ENCODE data around the gene UCKL1.
"Not testable (repeated sequence)": the region's sequence is repeated elsewhere in the genome, so short reads cannot be mapped to it uniquely, and the experiment has no call there.

Gene UCKL1

DNA sequence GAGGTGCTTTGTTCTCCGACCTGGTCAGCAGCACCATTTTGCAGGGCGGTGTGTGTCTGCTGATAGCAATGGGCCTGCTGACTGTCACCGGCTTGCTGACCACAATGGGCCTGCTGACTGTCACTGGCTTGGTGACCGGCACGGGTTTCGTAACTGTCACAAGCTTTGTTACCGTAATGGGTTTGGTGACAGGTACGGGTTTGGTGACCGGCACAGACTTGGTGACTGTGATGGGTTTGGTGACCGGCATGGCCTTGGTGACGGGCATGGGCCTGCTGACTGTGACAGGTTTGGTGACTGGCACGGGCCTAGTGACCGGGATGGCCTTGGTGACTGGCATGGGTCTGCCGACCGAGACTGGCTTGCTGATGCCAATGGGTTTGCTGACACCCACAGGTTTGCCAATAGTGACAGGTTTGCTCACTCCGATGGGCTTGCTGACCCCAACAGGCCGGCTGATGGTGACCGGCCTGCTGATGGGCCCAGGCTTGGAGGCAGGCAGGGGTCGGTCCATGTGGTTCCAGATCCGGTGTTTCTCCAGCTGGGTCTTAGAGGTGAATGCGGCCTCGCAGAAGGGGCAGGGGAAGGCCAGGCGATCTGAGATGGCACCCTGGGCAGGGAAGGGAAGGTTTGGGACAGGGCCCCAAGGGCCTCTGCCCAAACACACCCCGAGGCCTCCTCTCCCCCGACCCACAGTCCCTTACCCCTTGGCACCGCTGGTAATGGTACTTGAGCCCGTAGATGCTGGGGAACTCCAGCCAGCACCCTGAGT, 10.1 kb upstream of the UCKL1 start:
- H3K4me3 ChIP-seq (ENCODE audit: low read depth, low read length): no peak overlapping the region
- TF ChIP-seq, protein P1, sequence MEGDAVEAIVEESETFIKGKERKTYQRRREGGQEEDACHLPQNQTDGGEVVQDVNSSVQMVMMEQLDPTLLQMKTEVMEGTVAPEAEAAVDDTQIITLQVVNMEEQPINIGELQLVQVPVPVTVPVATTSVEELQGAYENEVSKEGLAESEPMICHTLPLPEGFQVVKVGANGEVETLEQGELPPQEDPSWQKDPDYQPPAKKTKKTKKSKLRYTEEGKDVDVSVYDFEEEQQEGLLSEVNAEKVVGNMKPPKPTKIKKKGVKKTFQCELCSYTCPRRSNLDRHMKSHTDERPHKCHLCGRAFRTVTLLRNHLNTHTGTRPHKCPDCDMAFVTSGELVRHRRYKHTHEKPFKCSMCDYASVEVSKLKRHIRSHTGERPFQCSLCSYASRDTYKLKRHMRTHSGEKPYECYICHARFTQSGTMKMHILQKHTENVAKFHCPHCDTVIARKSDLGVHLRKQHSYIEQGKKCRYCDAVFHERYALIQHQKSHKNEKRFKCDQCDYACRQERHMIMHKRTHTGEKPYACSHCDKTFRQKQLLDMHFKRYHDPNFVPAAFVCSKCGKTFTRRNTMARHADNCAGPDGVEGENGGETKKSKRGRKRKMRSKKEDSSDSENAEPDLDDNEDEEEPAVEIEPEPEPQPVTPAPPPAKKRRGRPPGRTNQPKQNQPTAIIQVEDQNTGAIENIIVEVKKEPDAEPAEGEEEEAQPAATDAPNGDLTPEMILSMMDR (IDR thresholded peaks at IDR 0.05; ENCODE audit: low read depth, low read length): no peak

- TF ChIP-seq, protein P1 (IDR thresholded peaks at IDR 0.05; ENCODE audit: low read depth, low read length): no peak
- H3K4me3 ChIP-seq (ENCODE audit: low read depth, low read length): no peak overlapping the region
These were observed 8.2 kb upstream of the UCKL1 start for GRCh38 chr20:63964412-63964811.

GRCh38 chr20:63963784-63964301, 7.6 kb upstream of the UCKL1 start:
- H3K4me3 ChIP-seq (ENCODE audit: low read depth, low read length): no peak overlapping the region
- TF ChIP-seq, protein P1 (IDR thresholded peaks at IDR 0.05; ENCODE audit: low read depth, low read length): no peak

- TF ChIP-seq, protein P1 (IDR thresholded peaks at IDR 0.05; ENCODE audit: low read depth, low read length): no peak
- no peak overlapping the region for H3K4me3 ChIP-seq (ENCODE audit: low read depth, low read length)
These were observed 7.1 kb upstream of the UCKL1 start for GRCh38 chr20:63963348-63963741.

- H3K4me3 ChIP-seq (ENCODE audit: low read depth, low read length): no peak overlapping the region
- TF ChIP-seq, protein P1 (IDR thresholded peaks at IDR 0.05; ENCODE audit: low read depth, low read length): no peak
These were observed 6.5 kb upstream of the UCKL1 start for GRCh38 chr20:63962426-63963347.

- H3K4me3 ChIP-seq (ENCODE audit: low read depth, low read length): no peak overlapping the region
- TF ChIP-seq, protein P1 (IDR thresholded peaks at IDR 0.05; ENCODE audit: low read depth, low read length): no peak
These were observed 5.6 kb upstream of the UCKL1 start for GRCh38 chr20:63961664-63962425.

GRCh38 chr20:63960654-63961621, 4.7 kb upstream of the UCKL1 start:
- not testable (repeated sequence) for H3K4me3 ChIP-seq (ENCODE audit: low read depth, low read length)
